Ishikawa (cell line): ENCODE data around the gene ANKRD31.

Experiments
- CEBPB ChIP-seq: IDR thresholded peaks from 2 replicates; pipeline ENCODE4 v1.6.1; 2012
- EGR1 ChIP-seq: IDR thresholded peaks from 2 replicates; pipeline ENCODE4 v1.6.1; 2012
- NFIC ChIP-seq: IDR thresholded peaks from 2 replicates; pipeline ENCODE4 v1.6.1; 2012
- RAD21 ChIP-seq: IDR thresholded peaks from 2 replicates; pipeline ENCODE4 v1.6.1; 2012; ENCODE audit warnings: low read depth
- TAF1 ChIP-seq: IDR thresholded peaks from 2 replicates; pipeline ENCODE4 v1.6.1; 2012; ENCODE audit warnings: low read depth, mild to moderate bottlenecking
- YY1 ChIP-seq: IDR thresholded peaks from 2 replicates; pipeline ENCODE4 v1.6.1; 2012; ENCODE audit warnings: low read depth
- TF ChIP-seq, protein P1 (sequence below): IDR thresholded peaks from 2 replicates; pipeline ENCODE4 v1.6.1; 2012

DNA sequence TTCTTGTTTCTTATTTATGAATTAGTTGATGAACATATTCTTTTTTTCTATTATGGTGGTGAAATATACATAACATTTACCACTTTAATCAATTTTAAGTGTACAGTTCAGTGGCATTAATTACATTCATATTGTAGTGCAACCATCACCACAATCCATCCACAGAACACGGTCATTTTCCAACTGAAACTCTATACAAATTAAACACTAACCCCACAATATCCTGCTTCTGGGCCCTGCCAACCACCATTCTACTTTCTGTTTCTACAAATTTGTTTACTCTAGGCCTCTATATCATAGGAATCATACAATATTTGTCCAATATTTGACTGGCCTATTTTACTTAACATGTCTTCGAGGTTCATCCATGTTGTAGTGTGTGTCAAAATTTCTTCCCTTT is 191.6 kb downstream of the ANKRD31 start:
- TF ChIP-seq TAF1 (no peak), EGR1 (no peak), CEBPB (no peak), NFIC (no peak), YY1 (no peak), RAD21 (no peak)
- TF ChIP-seq, protein P1, sequence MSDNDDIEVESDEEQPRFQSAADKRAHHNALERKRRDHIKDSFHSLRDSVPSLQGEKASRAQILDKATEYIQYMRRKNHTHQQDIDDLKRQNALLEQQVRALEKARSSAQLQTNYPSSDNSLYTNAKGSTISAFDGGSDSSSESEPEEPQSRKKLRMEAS, result no peak
